Breast epithelium (tissue), 3 donors: ENCODE results near the gene RPL15.

Experiments used
- CTCF ChIP-seq, 3 donors: fragments of 450-650 bp; IDR thresholded peaks; one replicate each; pipeline ENCODE4 v1.5.1; 2016 to 2017; ENCODE audit warnings: antibody characterized with exemption in 3 of 3, mild to moderate bottlenecking in 3 of 3, moderate library complexity in 3 of 3
- POLR2A ChIP-seq: fragments of 450-650 bp; IDR thresholded peaks from one replicate; pipeline ENCODE4 v1.6.1; 2016; ENCODE audit warnings: antibody characterized with exemption, mild to moderate bottlenecking, moderate library complexity

- TF ChIP-seq CTCF (IDR thresholded peaks at IDR 0.05) (no peak), POLR2A (no peak)
Measured at GRCh38 chr3:23945663-23945912, 28.7 kb downstream of the RPL15 start.
